PC-9 (cell line): ENCODE results near the gene GPBAR1. TPM values are rescaled to one million over a fixed set of nuclear protein-coding genes. Genes with fewer than 3 reads are reported as not detected.

Source experiments
- BruUV-seq: library from RNA; stranded (reverse); fragments of 400-500 nt; replicated peaks from 2 replicates; lab custom pipeline; 2021; lab: Mats Ljungman, UMichigan
- CTCF ChIA-PET: fragments of 300-600 bp; sonication (Branson Sonifier 250); formaldehyde crosslinking; loops from one replicate; lab custom pipeline; 2022; ENCODE audit warnings: antibody characterized with exemption; lab: Charles Lee
- POLR2A ChIA-PET: fragments of 300-600 bp; sonication (Branson Sonifier 250); formaldehyde crosslinking; loops from one replicate; lab custom pipeline; 2022; ENCODE audit warnings: antibody characterized with exemption; ENCODE audit not compliant: unreplicated experiment; lab: Charles Lee
- DNase-seq, 2 experiments: peaks; one replicate each; pipeline versions ENCODE4 v3.0.0 to v3.0.0-alpha.2; 2015 to 2022; ENCODE audit warnings: mixed read lengths in 1 of 2
- H2AFZ ChIP-seq: fragments of 200-600 bp; sonication (generic); 2 replicates; pipeline ENCODE4 v1.8.1; 2017; ENCODE audit warnings: antibody characterized with exemption
- H3F3A ChIP-seq: fragments of 200-600 bp; sonication (generic); 2 replicates; pipeline ENCODE4 v1.8.1; 2017; ENCODE audit warnings: antibody characterized with exemption, mild to moderate bottlenecking, low read depth; ENCODE audit not compliant: insufficient read depth
- H3K27ac ChIP-seq: fragments of 200-600 bp; sonication (generic); 2 replicates; pipeline ENCODE4 v1.6.1; 2016; ENCODE audit warnings: mixed run types
- H3K27me3 ChIP-seq: fragments of 200-600 bp; sonication (generic); 2 replicates; pipeline ENCODE4 v1.6.1; 2016; ENCODE audit warnings: low read depth, mixed run types; ENCODE audit not compliant: insufficient read depth
- H3K36me3 ChIP-seq: fragments of 200-600 bp; sonication (generic); 2 replicates; pipeline ENCODE4 v1.6.1; 2016; ENCODE audit warnings: low read depth, mixed run types
- H3K4me1 ChIP-seq: fragments of 200-600 bp; sonication (generic); replicated peaks from 2 replicates; pipeline ENCODE4 v1.6.1; 2016; ENCODE audit warnings: mixed run types; ENCODE audit not compliant: insufficient read depth
- H3K4me2 ChIP-seq: fragments of 200-600 bp; sonication (generic); 2 replicates; pipeline ENCODE4 v1.6.1; 2017; ENCODE audit warnings: mixed run types
- H3K4me3 ChIP-seq: fragments of 200-600 bp; sonication (generic); 2 replicates; pipeline ENCODE4 v1.6.1; 2016; ENCODE audit warnings: mixed run types
- H3K79me2 ChIP-seq: fragments of 200-600 bp; sonication (generic); 2 replicates; pipeline ENCODE4 v1.6.1; 2017; ENCODE audit warnings: low read depth, mixed run types
- H3K9me2 ChIP-seq: fragments of 200-600 bp; sonication (generic); 2 replicates; pipeline ENCODE4 v1.8.1; 2017; ENCODE audit warnings: mild to moderate bottlenecking; ENCODE audit not compliant: insufficient read depth
- H3K9me3 ChIP-seq: fragments of 200-600 bp; sonication (generic); 2 replicates; pipeline ENCODE4 v1.8.1; 2016; ENCODE audit warnings: low read depth; ENCODE audit not compliant: insufficient read depth
- H4K20me1 ChIP-seq: fragments of 200-600 bp; sonication (generic); 2 replicates; pipeline ENCODE4 v1.8.1; 2017; ENCODE audit not compliant: insufficient read depth
- CTCF ChIP-seq: fragments of 200-600 bp; sonication (generic); conservative IDR thresholded peaks from 2 replicates; pipeline ENCODE4 v1.6.1; 2017; ENCODE audit warnings: mixed run types, antibody characterized with exemption, mild to moderate bottlenecking, moderate library complexity
- EZH2 ChIP-seq: fragments of 200-600 bp; sonication (generic); IDR thresholded peaks from 2 replicates; pipeline ENCODE4 v1.8.0; 2017; ENCODE audit warnings: antibody characterized with exemption, low read depth
- intact Hi-C: fragments of 100-400 bp; cut with micrococcal nuclease; formaldehyde crosslinking; loops from one replicate; pipeline ENCODE4 v1.10.0; 2022; ENCODE audit not compliant: unreplicated experiment
- total RNA-seq: library from RNA; stranded (reverse); gene quantifications from 2 replicates; pipeline ENCODE4 v1.2.3, GENCODE V29; 2021

Gene GPBAR1
- total RNA-seq, 1 experiment from 2014 or later = 0.22 TPM

DNA sequence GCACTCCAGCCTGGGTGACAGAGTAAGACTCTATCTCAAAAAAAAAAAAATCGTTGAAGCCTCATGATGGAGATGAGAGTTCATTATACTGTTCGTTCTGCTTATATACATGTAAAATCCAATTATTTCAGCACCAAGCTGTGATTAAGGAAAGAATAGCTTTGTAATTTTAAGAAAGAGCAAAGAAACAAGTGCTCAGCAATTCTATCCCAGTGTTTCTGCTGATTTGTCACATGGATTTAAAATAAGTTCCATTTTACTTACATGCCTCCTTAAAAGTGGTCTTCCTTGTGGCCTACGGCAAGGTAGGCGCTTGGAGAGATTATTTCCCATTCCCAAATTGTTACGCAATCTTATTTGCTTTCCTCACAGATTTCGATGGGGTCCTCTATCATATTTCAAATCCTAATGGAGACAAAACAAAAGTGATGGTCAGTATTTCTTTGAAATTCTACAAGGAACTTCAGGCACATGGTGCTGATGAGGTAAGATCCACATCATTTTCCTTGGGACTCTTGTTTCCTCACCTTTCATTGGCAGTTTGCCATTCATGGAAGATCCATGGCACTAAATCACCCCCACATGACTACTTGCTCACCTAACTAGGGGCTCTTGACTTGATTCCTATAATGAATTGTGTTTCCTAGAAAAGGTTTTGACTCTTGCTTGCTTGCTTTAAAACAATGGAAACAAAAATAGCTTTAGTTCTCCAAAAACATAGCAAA, 32.3 kb upstream of the GPBAR1 start:
- CTCF ChIA-PET = no interaction called here
- Histone ChIP-seq H3K4me2 (peak overlapping the region; percentile 51), H3F3A (peaks cover 32% of the 10 kb centered on the region), H3K4me1 (peaks cover 32% of the 10 kb centered on the region), H4K20me1 (0 out of 2 replicates have a peak, but pooled peaks cover 5% of the 10 kb centered on the region), H3K27me3 (no peaks in the 10 kb centered on the region), H3K27ac (peak overlapping the region; percentile 81), H3K9me3 (no peaks in the 10 kb centered on the region), H2AFZ (no peak overlapping the region), H3K4me3 (no peak overlapping the region), H3K9me2 (no peaks in the 10 kb centered on the region), H3K36me3 (peaks cover 71% of the 10 kb centered on the region), H3K79me2 (peaks cover 29% of the 10 kb centered on the region)
- TF ChIP-seq CTCF (no peak), EZH2 (no peak)
- TSS peak; percentile 86 for BruUV-seq
- POLR2A ChIA-PET = no interaction called here
- DNase-seq = no peak
- intact Hi-C loops = loop anchor here (2.0 kb wide), 1 partner anchor 70 kb away; no protein-coding TSS in a partner anchor

- ChIA-PET CTCF (interaction anchor here (0.6 to 1.0 kb wide), 2 partner anchors 28 to 42 kb away, joined by 4 to 5 read pairs; no protein-coding TSS in a partner anchor), POLR2A (interaction anchor here (0.6 to 0.7 kb wide), 2 partner anchors 53 to 361 kb away, joined by 3 to 10 read pairs; no protein-coding TSS in a partner anchor)
- TF ChIP-seq CTCF (no peak), EZH2 (no peak)
- intact Hi-C loops = loop anchor here (2.0 kb wide), 1 partner anchor 70 kb away; no protein-coding TSS in a partner anchor
- H3K27ac ChIP-seq = peak overlapping the region; percentile 81
- DNase-seq = peak; percentile 33 to 83
- no peaks in the 10 kb centered on the region for H3K9me3 ChIP-seq
- H4K20me1 ChIP-seq = 0 out of 2 replicates have a peak, but pooled peaks cover 5% of the 10 kb centered on the region
- no TSS peak for BruUV-seq
- H3K4me3 ChIP-seq = no peak overlapping the region
- no peaks in the 10 kb centered on the region for H3K27me3 ChIP-seq
- no peak overlapping the region for H2AFZ ChIP-seq
- H3K36me3 ChIP-seq = peaks cover 68% of the 10 kb centered on the region
- peak overlapping the region; percentile 51 for H3K4me2 ChIP-seq
- peaks cover 32% of the 10 kb centered on the region for H3K4me1 ChIP-seq
- H3K79me2 ChIP-seq = peaks cover 23% of the 10 kb centered on the region
- H3K9me2 ChIP-seq = no peaks in the 10 kb centered on the region
- H3F3A ChIP-seq = peaks cover 37% of the 10 kb centered on the region
Measured at GRCh38 chr2:218229239-218229638, 31.6 kb upstream of the GPBAR1 start.

GRCh38 chr2:218229851-218230250, 31.0 kb upstream of the GPBAR1 start:
- Histone ChIP-seq H3K9me2 (no peaks in the 10 kb centered on the region), H3F3A (peaks cover 42% of the 10 kb centered on the region), H2AFZ (no peak overlapping the region), H3K4me1 (peaks cover 32% of the 10 kb centered on the region), H3K4me2 (peak overlapping the region; percentile 51), H3K27me3 (no peaks in the 10 kb centered on the region), H3K36me3 (peaks cover 68% of the 10 kb centered on the region), H3K4me3 (no peak overlapping the region; the same call in 1 of the 2 replicates), H3K79me2 (peaks cover 16% of the 10 kb centered on the region), H4K20me1 (no peaks in the 10 kb centered on the region), H3K27ac (peak overlapping the region; percentile 81), H3K9me3 (no peaks in the 10 kb centered on the region)
- CTCF ChIA-PET = interaction anchor here (0.6 to 1.0 kb wide), 2 partner anchors 27 to 42 kb away, joined by 4 to 5 read pairs; no protein-coding TSS in a partner anchor
- DNase-seq = peak in 1 of 2 experiments; percentile 58
- POLR2A ChIA-PET = interaction anchor here (0.6 to 0.7 kb wide), 2 partner anchors 53 to 362 kb away, joined by 3 to 10 read pairs; no protein-coding TSS in a partner anchor
- TSS peak; percentile 12 for BruUV-seq
- intact Hi-C loops = loop anchor here (2.0 kb wide), 1 partner anchor 69 kb away; no protein-coding TSS in a partner anchor
- TF ChIP-seq CTCF (no peak), EZH2 (no peak)
